K562 (cell line): Measurements from ENCODE around the gene FAM187B. TPM values are rescaled to one million over a fixed set of nuclear protein-coding genes. Genes with fewer than 3 reads are reported as not detected.

Experiments used
- ATAC-seq: fragments of 200-7000 bp; cut with Tn5 transposase; 3 replicates; pipeline ENCODE4 v1.9.1; 2020; ENCODE audit warnings: moderate library complexity
- BruUV-seq: library from RNA; stranded (reverse); fragments of 400-500 nt; replicated peaks from 2 replicates; lab custom pipeline; 2021; lab: Mats Ljungman, UMichigan
- CTCF ChIA-PET: fragments of 300-600 bp; formaldehyde crosslinking; extraction: SDS; loops from one replicate; lab custom pipeline; 2021; ENCODE audit warnings: low intra/inter-chr PET ratio; lab: Yijun Ruan, JAX
- POLR2A ChIA-PET: fragments of 300-600, 350-650 bp; sonication (Branson Sonifier 250); formaldehyde crosslinking; extraction: SDS; loops from one replicate; lab custom pipeline; 2021; ENCODE audit warnings: antibody characterized with exemption, inconsistent platforms; lab: Yijun Ruan, JAX
- DNase-seq, 4 experiments: peaks; one replicate each; pipeline versions ENCODE4 v3.0.0 to v3.0.0-alpha.2; 2011 to 2018; ENCODE audit warnings: low spot score in 3 of 4, mixed read lengths in 3 of 4; ENCODE audit errors: extremely low read depth in 1 of 4
- FAIRE-seq: peaks from 2 replicates; lab custom pipeline; 2011; peaks lifted over from hg19 to GRCh38; lab: Jason Lieb, UNC
- H2AFZ ChIP-seq: 2 replicates; pipeline ENCODE4 v1.6.0; 2011; ENCODE audit warnings: low read depth, low read length, control low read depth, inconsistent platforms
- H3K27ac ChIP-seq: fragments of 200-600 bp; 3 replicates; pipeline ENCODE4 v1.8.0; 2011; ENCODE audit warnings: low read depth, mild to moderate bottlenecking, control low read depth, inconsistent platforms, low read length, moderate library complexity, mixed read lengths; ENCODE audit errors: extremely low read depth
- H3K27me3 ChIP-seq, 2 experiments: fragments of 300-600 bp in 1 of 2; 2 replicates in 1 of 2; 3 replicates in 1 of 2; pipeline versions ENCODE4 v1.6.0 to v1.8.0; 2011; ENCODE audit warnings: inconsistent platforms in 2 of 2, low read length in 2 of 2, mild to moderate bottlenecking in 1 of 2, mixed read lengths in 1 of 2, moderate library complexity in 1 of 2; ENCODE audit not compliant: control insufficient read depth in 2 of 2, insufficient read depth in 2 of 2
- H3K36me3 ChIP-seq: fragments of 300-600 bp; 3 replicates; pipeline ENCODE4 v1.8.0; 2011; ENCODE audit warnings: mild to moderate bottlenecking, low read length, inconsistent platforms; ENCODE audit not compliant: control insufficient read depth, insufficient read depth
- H3K4me1 ChIP-seq, 2 experiments: fragments of 200-600 bp in 1 of 2; replicated peaks in 1 of 2; 2 replicates in 1 of 2; 3 replicates in 1 of 2; pipeline versions ENCODE4 v1.5.1 to v1.8.0; 2011; ENCODE audit warnings: inconsistent platforms in 2 of 2, low read length in 2 of 2, mild to moderate bottlenecking in 1 of 2, mixed read lengths in 1 of 2, moderate library complexity in 1 of 2; ENCODE audit not compliant: control insufficient read depth in 2 of 2, insufficient read depth in 2 of 2
- H3K4me2 ChIP-seq: 2 replicates; pipeline ENCODE4 v1.6.1; 2011; ENCODE audit warnings: low read length, control low read depth, inconsistent platforms, mixed read lengths; ENCODE audit not compliant: insufficient read depth
- H3K4me3 ChIP-seq: fragments of 200-600 bp; sonication (generic), shearing (Covaris generic); 2 replicates; pipeline ENCODE4 v1.5.1; 2016; ENCODE audit warnings: control low read depth, inconsistent platforms
- H3K79me2 ChIP-seq: fragments of 200-600 bp; 3 replicates; pipeline ENCODE4 v1.8.0; 2011; ENCODE audit warnings: low read length, inconsistent platforms; ENCODE audit not compliant: control insufficient read depth, insufficient read depth
- H3K9ac ChIP-seq, 2 experiments: 2 replicates each; pipeline versions ENCODE4 v1.6.0 to v1.6.1; 2011; ENCODE audit warnings: low read depth in 2 of 2, low read length in 2 of 2, control low read depth in 1 of 2, inconsistent platforms in 1 of 2, mild to moderate bottlenecking in 1 of 2, mixed read lengths in 1 of 2; ENCODE audit not compliant: insufficient read depth in 1 of 2
- H3K9me1 ChIP-seq: one replicate; pipeline ENCODE4 v1.6.0; 2011; ENCODE audit warnings: inconsistent platforms, mild to moderate bottlenecking, low read length, moderate library complexity; ENCODE audit not compliant: control insufficient read depth, insufficient read depth
- H3K9me3 ChIP-seq: replicated peaks from 2 replicates; pipeline ENCODE4 v1.5.1; 2011; ENCODE audit warnings: low read depth, low read length, inconsistent platforms; ENCODE audit not compliant: control insufficient read depth, insufficient read depth
- H4K20me1 ChIP-seq: replicated peaks from 2 replicates; pipeline ENCODE4 v1.6.1; 2011; ENCODE audit warnings: low read length, inconsistent platforms, mixed read lengths; ENCODE audit not compliant: control insufficient read depth, insufficient read depth
- BCLAF1 ChIP-seq, 2 experiments: fragments of 450-650 bp in 1 of 2; IDR thresholded peaks; 2 replicates each; pipeline ENCODE4 v1.6.1; 2011 to 2017; ENCODE audit warnings: low read depth in 2 of 2, antibody characterized with exemption in 1 of 2, borderline replicate concordance in 1 of 2, low read length in 1 of 2, mild to moderate bottlenecking in 1 of 2, mixed read lengths in 1 of 2; ENCODE audit not compliant: control insufficient read depth in 1 of 2
- ETV6 ChIP-seq, 3 experiments: fragments of 150-350 bp in 1 of 3; sonication (generic) in 1 of 3; formaldehyde crosslinking in 1 of 3; IDR thresholded peaks; 2 replicates each; pipeline versions ENCODE4 v1.6.1 to v1.8.0; 2014 to 2022; ENCODE audit warnings: borderline replicate concordance in 2 of 3, low read depth in 2 of 3, antibody characterized with exemption in 1 of 3, low read length in 1 of 3, mild to moderate bottlenecking in 1 of 3, missing genetic modification reagents in 1 of 3
- JUN ChIP-seq, 2 experiments: sonication (generic) in 1 of 2; formaldehyde crosslinking in 1 of 2; IDR thresholded peaks; 2 replicates each; pipeline versions ENCODE4 v1.6.1 to v1.8.0; 2012 to 2022; ENCODE audit warnings: borderline replicate concordance in 2 of 2, mild to moderate bottlenecking in 2 of 2, improper control_type of control experiment in 1 of 2, low read depth in 1 of 2, low read length in 1 of 2, missing genetic modification reagents in 1 of 2
- PHB ChIP-seq: fragments of 250-450 bp; sonication (Bioruptor Pico); IDR thresholded peaks from 2 replicates; pipeline ENCODE4 v1.5.0; 2021
- TOE1 ChIP-seq, 2 experiments: fragments of 450-650 bp in 1 of 2; sonication (generic) in 1 of 2; formaldehyde crosslinking in 1 of 2; IDR thresholded peaks; 2 replicates each; pipeline versions ENCODE4 v1.7.1 to v1.8.0; 2016 to 2022; ENCODE audit warnings: borderline replicate concordance in 2 of 2, mild to moderate bottlenecking in 2 of 2, antibody characterized with exemption in 1 of 2, inconsistent platforms in 1 of 2, low read depth in 1 of 2, missing genetic modification reagents in 1 of 2, moderate library complexity in 1 of 2
- ZBTB1 ChIP-seq: sonication (generic); formaldehyde crosslinking; IDR thresholded peaks from 2 replicates; pipeline ENCODE4 v1.8.1; 2023; ENCODE audit warnings: missing genetic modification reagents, low read depth, mild to moderate bottlenecking, borderline replicate concordance
- ZHX1 ChIP-seq: fragments of 150-350 bp; conservative IDR thresholded peaks from 2 replicates; pipeline ENCODE4 v1.6.1; 2014; ENCODE audit warnings: low read length
- ZNF184 ChIP-seq: sonication (generic); formaldehyde crosslinking; IDR thresholded peaks from 2 replicates; pipeline ENCODE4 v1.5.0; 2020; ENCODE audit warnings: missing genetic modification reagents
- ZNF444 ChIP-seq: fragments of 250-450 bp; sonication (Bioruptor Pico); IDR thresholded peaks from 2 replicates; pipeline ENCODE4 v1.4.0; 2020; ENCODE audit warnings: mild to moderate bottlenecking, moderate library complexity
- ZNF449 ChIP-seq: fragments of 250-450 bp; sonication (Bioruptor Pico); IDR thresholded peaks from 2 replicates; pipeline ENCODE4 v1.8.0; 2022; ENCODE audit warnings: moderate library complexity, mild to moderate bottlenecking, inconsistent platforms
- ZNF586 ChIP-seq: fragments of 450-650 bp; formaldehyde crosslinking; conservative IDR thresholded peaks from 2 replicates; pipeline ENCODE4 v1.4.0; 2020; ENCODE audit warnings: mild to moderate bottlenecking, moderate library complexity
- WGBS: fragments of 100-300 bp; shearing (Covaris generic); methylation state at CpG from one replicate; pipeline ENCODE4 v1.1.6; 2016; ENCODE audit warnings: low coverage, mixed read lengths; ENCODE audit not compliant: insufficient coverage; ENCODE audit errors: missing lambda C conversion rate; 5-methylcytosine and 5-hydroxymethylcytosine counted together
- in situ Hi-C: fragments of 300-500 bp; cut with MboI; formaldehyde crosslinking; loops from 4 replicates; pipeline ENCODE4 v1.15.0; 2018; ENCODE audit warnings: inconsistent platforms, mixed read lengths
- intact Hi-C: fragments of 100-400 bp; cut with micrococcal nuclease; formaldehyde crosslinking; loops from 2 replicates; pipeline ENCODE4 v1.14.2; 2022
- polyA plus RNA-seq, 8 experiments: library from polyadenylated mRNA; depleted of rRNA in 4 of 8; stranded (reverse) in 5 of 8; unstranded in 3 of 8; fragments of >200 nt; fragmentation: Nextera tagmentation in 2 of 8; fragmentation: Illumina TruSeq in 1 of 8; extraction: Ambion mirVana in 2 of 8; extraction: Trizol in 1 of 8; gene quantifications; 2 replicates each; pipeline versions ENCODE4 v1.2.1 to v1.2.3, GENCODE V29; 2011 to 2014; ENCODE audit warnings: inconsistent platforms in 1 of 8, missing spikeins in 1 of 8
- total RNA-seq, 7 experiments: library from RNA; depleted of rRNA in 6 of 7; stranded (reverse); fragments of >200 nt in 6 of 7; fragmentation: Illumina TruSeq in 2 of 7; extraction: Trizol in 2 of 7; gene quantifications; 2 replicates each; pipeline versions ENCODE4 v1.2.1 to v1.2.3, GENCODE V29; 2011 to 2021; ENCODE audit warnings: low replicate concordance in 1 of 7

Gene FAM187B
- total and polyA plus RNA-seq, 9 of the 15 experiments (the other 6 are each of a cell fraction or from before 2014, with no cell fraction given) = 0.04 to 0.09 TPM; not detected in 7

GRCh38 chr19:35229601-35230000, 1.1 kb upstream of the FAM187B start:
- POLR2A ChIA-PET = no interaction called here
- no peak for FAIRE-seq
- TF ChIP-seq BCLAF1 (IDR thresholded peaks at IDR 0.05; ENCODE audit: borderline replicate concordance in 1 of 2, control insufficient read depth in 1 of 2, low read depth in 2 of 2, low read length in 1 of 2) (no peak), ZNF586 (CRISPR knock-in tag) (no peak), TOE1 (IDR thresholded peaks at IDR 0.05; ENCODE audit: borderline replicate concordance) (no peak), TOE1 (CRISPR knock-in tag; IDR thresholded peaks at IDR 0.05; ENCODE audit: borderline replicate concordance, low read depth) (no peak), ZNF184 (CRISPR knock-in tag) (no peak), ZNF444 (CRISPR knock-in tag) (no peak), ZHX1 (no peak), ZNF449 (CRISPR knock-in tag) (no peak), ETV6 (IDR thresholded peaks at IDR 0.05; ENCODE audit: borderline replicate concordance in 1 of 2, low read depth in 2 of 2, low read length in 1 of 2) (no peak), ETV6 (CRISPR knock-in tag; IDR thresholded peaks at IDR 0.05; ENCODE audit: borderline replicate concordance) (no peak), PHB (CRISPR knock-in tag) (no peak), JUN (IDR thresholded peaks at IDR 0.05; ENCODE audit: borderline replicate concordance, low read depth, low read length) (no peak), JUN (CRISPR knock-in tag; IDR thresholded peaks at IDR 0.05; ENCODE audit: borderline replicate concordance) (no peak), ZBTB1 (CRISPR knock-in tag) (no peak)

More at GRCh38 chr19:35229601-35230000, 1.1 kb upstream of the FAM187B start:
- H3K4me2 ChIP-seq = no peak overlapping the region
- in situ Hi-C loops (no loop called here), intact Hi-C loops (no loop called here)
- no peaks in the 10 kb centered on the region for H4K20me1 ChIP-seq
- H2AFZ ChIP-seq = no peak overlapping the region
- CTCF ChIA-PET = no interaction called here
- no peaks in the 10 kb centered on the region for H3K79me2 ChIP-seq
- WGBS = 76% methylated on average over 5 of the region's 8 CpGs
- no peak for DNase-seq
- H3K4me1 ChIP-seq = peaks cover 14 to 22% of the 10 kb centered on the region in 2 experiments
- H3K9ac ChIP-seq = no peak overlapping the region
- no peak overlapping the region for H3K4me3 ChIP-seq
- no peaks in the 10 kb centered on the region for H3K36me3 ChIP-seq
- H3K9me1 ChIP-seq = no peaks in the 10 kb centered on the region
- no peak for ATAC-seq
- H3K27me3 ChIP-seq = 0 out of 5 replicates have a peak, but pooled peaks cover 0 to 3% of the 10 kb centered on the region in 2 experiments
- BruUV-seq = no TSS peak
- H3K27ac ChIP-seq = no peak overlapping the region
- no peaks in the 10 kb centered on the region for H3K9me3 ChIP-seq
